ENCODE data around the gene ZDHHC5. TPM values are rescaled to one million over a fixed set of nuclear protein-coding genes. Genes with fewer than 3 reads are reported as not detected.
A peak's percentile ranks its signal among the peaks of the same experiment; 100 is the strongest.
"Not testable (repeated sequence)": the region's sequence is repeated elsewhere in the genome, so short reads cannot be mapped to it uniquely, and the experiment has no call there.

ZDHHC5 gene
- total RNA-seq, 1 donor from 2014 or later: 56.7 TPM

DNA sequence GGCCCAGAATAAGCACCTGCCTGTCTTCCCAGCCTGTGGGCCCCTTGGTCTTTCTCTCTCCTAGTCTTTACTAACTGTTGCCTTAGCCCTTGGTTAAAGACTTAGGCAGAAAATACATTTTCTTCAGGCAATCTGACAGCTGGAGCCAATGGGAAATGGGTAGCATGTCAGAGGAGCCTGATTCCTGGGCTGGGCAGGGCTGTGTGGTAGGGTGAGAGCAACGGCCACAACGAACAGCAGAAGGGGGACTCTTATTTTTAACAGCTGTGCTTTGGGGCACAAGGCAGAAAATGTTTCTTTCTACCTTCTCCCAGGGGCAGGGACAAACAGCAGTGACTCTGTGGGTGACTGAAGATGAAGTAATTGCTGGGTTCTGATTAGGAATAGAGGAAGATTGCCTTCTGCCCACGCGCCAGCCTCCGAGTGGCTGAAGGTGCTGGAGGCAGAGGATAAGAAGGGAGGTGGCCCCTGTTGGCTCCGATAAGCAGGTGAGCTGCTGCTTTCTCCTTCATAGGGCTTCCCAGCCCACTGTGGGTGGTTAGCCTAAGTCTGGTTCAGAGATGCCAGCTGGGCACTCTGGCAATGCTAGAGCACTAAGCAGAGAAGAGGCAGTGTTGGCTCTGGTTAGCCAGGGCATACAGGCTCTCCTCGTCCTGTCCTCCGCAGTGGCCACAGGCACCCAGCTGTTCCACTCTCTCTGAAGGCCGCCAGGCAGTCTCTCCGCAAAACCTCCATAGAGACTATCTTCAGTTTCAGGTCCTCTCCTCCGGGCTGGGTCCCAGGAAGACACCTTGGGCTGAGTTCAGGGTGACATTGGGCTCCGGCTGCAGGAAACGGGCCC lies 19.7 kb upstream of the ZDHHC5 start:
- Mint-ChIP-seq H3K27me3 (peaks cover 61% of the 10 kb centered on the region), H3K4me3 (peak overlapping the region; percentile 85), H3K4me1 (ENCODE audit: unreplicated experiment) (peaks cover 66% of the 10 kb centered on the region), H3K36me3 (peaks cover 8% of the 10 kb centered on the region), H3K27ac (peak overlapping the region; percentile 85), H3K9me3 (no peaks in the 10 kb centered on the region)
- TF ChIP-seq, protein P1, sequence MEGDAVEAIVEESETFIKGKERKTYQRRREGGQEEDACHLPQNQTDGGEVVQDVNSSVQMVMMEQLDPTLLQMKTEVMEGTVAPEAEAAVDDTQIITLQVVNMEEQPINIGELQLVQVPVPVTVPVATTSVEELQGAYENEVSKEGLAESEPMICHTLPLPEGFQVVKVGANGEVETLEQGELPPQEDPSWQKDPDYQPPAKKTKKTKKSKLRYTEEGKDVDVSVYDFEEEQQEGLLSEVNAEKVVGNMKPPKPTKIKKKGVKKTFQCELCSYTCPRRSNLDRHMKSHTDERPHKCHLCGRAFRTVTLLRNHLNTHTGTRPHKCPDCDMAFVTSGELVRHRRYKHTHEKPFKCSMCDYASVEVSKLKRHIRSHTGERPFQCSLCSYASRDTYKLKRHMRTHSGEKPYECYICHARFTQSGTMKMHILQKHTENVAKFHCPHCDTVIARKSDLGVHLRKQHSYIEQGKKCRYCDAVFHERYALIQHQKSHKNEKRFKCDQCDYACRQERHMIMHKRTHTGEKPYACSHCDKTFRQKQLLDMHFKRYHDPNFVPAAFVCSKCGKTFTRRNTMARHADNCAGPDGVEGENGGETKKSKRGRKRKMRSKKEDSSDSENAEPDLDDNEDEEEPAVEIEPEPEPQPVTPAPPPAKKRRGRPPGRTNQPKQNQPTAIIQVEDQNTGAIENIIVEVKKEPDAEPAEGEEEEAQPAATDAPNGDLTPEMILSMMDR (conservative IDR thresholded peaks at IDR 0.05): no peak
- no peak for DNase-seq (ENCODE audit: extremely low spot score, unreplicated experiment)

DNA sequence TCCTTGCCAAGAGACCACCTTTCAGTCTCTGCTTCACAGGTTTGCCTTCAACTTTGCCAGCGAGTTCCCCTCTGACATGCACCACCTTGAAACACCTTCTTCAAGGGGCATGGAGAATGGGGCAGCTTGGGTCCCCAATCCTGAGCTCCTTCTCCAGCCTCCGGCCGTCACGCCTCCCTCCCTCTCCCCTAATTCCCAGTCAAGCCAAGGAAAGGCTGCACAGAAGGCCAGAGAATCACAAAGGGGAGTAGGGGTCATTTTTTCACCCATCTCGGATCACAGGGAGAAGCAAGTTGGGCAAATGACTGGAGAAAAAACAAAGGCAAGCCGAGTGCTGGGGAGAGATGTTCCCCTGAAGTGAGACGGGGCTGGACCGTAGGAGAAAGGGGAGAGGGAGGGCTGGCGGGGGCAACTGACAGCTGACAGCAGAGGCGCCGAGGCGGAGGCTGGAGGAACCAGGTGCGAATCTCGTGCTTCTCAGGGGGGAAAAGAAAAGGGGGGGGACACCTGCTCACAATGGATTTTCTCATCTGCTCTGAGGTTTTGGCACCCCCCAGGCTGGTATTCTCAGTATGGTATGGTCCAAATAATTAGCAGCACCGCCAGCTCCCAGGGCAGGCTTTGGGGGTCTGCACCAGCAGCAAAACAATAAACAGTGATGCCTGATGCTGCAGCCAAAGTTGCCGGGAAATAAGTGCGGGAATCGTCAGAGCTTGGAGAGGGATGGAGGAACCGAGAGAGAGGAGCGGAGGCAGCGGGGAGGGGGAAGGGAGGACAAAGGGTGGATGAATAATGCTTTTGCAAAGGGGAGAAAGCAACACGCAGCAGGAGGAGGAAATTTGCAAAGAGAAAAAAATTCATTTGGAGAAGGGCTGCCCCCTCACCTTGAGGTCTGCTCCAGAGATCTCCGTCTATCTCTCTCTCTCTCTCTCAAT lies 18.8 kb upstream of the ZDHHC5 start:
- peak overlapping the region; percentile 85 for H3K27ac Mint-ChIP-seq
- peaks cover 60% of the 10 kb centered on the region for H3K4me1 Mint-ChIP-seq (ENCODE audit: unreplicated experiment)
- no peaks in the 10 kb centered on the region for H3K9me3 Mint-ChIP-seq
- no peaks in the 10 kb centered on the region for H3K36me3 Mint-ChIP-seq
- TF ChIP-seq, protein P1 (conservative IDR thresholded peaks at IDR 0.05): no peak
- H3K27me3 Mint-ChIP-seq: peaks cover 63% of the 10 kb centered on the region
- H3K4me3 Mint-ChIP-seq: peak overlapping the region; percentile 85
- DNase-seq (ENCODE audit: extremely low spot score, unreplicated experiment): no peak

DNA sequence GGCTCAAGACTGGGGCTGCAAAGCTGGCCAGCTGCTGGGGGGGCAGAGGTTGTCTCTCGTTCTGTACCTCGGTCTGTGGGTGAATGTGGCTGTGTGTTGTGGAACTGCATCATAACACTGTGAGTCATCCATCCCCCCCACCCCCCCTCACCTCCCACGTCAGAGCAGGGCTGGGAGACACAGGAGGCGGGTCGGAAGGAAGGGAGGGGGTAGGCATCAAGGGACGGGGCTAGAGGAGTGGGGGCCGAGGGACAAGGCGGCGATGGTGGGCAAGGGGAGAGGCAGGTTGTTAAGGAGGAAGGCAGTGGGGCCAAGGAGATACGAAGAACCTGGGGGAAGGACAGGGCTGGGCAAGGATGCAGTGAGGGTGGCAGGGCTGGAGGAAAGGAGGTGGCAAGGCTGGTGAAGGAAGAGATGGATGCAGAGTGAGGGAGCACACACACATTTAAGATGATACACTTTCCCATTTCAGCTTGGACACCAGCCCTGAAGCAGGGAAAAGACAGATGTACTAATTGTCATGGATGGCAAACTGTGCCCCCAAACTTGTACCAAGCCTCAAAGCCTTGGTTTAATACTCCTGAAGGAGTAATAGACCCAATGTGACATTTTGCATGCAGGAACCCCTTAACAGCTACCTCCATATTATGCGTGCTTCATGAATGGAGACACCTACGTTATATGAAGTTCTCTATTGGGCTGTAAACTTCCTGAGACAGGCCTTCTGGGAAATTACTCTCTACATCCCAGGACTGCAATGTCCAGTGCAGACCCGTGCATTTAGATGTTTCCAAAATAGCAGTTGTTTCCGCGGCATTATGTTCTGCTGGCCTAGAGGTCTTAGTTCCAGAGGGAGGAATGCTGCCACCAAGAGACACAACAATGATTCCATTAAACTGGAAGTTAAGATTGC lies 17.8 kb upstream of the ZDHHC5 start, which contains the start of gene YPEL4:
YPEL4 (minus strand) TSS at position 87 of the 913 bp plus-strand sequence. CDS start 2,805 bp downstream, outside the sequence.
- H3K27me3 Mint-ChIP-seq: peaks cover 63% of the 10 kb centered on the region
- peaks cover 55% of the 10 kb centered on the region for H3K4me1 Mint-ChIP-seq (ENCODE audit: unreplicated experiment)
- DNase-seq (ENCODE audit: extremely low spot score, unreplicated experiment): no peak
- TF ChIP-seq, protein P1 (conservative IDR thresholded peaks at IDR 0.05): no peak
- no peaks in the 10 kb centered on the region for H3K9me3 Mint-ChIP-seq
- H3K4me3 Mint-ChIP-seq: peak within 1 kb of the TSS; percentile 85
- H3K36me3 Mint-ChIP-seq: no peaks in the 10 kb centered on the region
- H3K27ac Mint-ChIP-seq: peak within 1 kb of the TSS; percentile 85

DNA sequence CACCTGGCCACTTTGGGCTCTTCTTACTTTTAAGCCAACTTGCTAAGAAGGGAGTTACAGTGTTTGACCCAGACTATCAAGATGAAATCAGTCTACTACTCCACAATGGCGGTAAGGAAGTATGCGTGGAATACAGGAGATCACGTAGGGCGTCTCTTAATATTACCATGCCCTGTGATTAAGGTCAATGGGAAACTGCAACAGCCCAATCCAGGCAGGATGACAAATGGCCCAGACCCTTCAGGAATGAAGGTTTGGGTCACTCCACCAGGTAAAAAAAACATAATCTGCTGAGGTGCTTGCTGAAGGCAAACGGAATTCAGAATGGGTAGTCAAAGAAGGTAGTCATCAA lies 17.2 kb upstream of the ZDHHC5 start:
- TF ChIP-seq, protein P1 (conservative IDR thresholded peaks at IDR 0.05): no peak
- peak overlapping the region; percentile 5 for H3K27ac Mint-ChIP-seq
- peaks cover 49% of the 10 kb centered on the region for H3K4me1 Mint-ChIP-seq (ENCODE audit: unreplicated experiment)
- DNase-seq (ENCODE audit: extremely low spot score, unreplicated experiment): no peak
- H3K36me3 Mint-ChIP-seq: no peaks in the 10 kb centered on the region
- H3K4me3 Mint-ChIP-seq: peak overlapping the region; percentile 82
- no peaks in the 10 kb centered on the region for H3K9me3 Mint-ChIP-seq
- H3K27me3 Mint-ChIP-seq: peaks cover 63% of the 10 kb centered on the region

DNA sequence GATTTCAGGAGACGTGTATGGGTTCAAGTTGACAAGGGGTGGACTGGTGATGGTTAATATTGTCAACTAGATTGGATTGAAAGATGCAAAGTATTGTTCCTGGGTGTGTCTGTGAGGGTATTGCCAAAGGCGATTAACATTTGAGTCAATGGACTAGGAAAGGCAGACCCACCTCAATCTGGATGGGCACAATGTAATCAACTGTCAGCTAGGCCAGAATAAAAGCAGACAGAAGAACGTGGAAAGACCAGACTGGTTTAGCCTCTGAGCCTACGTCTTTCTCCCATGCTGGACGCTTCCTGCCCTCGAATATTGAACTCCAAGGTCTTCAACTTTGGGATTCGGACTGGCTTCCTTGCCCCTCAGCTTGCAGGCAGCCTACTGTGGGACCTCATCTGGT lies 16.5 kb upstream of the ZDHHC5 start:
- peaks cover 57% of the 10 kb centered on the region for H3K27me3 Mint-ChIP-seq

DNA sequence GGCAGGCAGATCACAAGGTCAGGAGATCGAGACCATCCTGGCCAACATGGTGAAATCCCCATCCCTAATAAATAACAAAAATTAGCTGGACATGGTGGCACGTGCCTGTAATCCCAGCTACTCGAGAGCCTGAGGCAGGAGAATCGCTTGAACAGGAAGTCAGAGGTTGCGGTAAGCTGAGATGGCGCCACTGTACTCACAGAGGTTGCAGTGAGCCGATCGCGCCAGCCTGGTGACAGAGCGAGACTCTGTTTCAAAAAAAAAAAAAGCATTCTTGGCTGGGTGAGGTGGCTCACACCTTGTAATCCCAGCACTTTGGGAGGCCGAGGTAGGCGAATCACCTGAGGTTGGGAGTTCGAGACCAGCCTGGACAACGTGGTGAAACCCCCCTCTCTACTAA lies 15.7 kb upstream of the ZDHHC5 start:
- not testable (repeated sequence) for H3K9me3 Mint-ChIP-seq

More for the DNA sequence above, 16.5 kb upstream of the ZDHHC5 start:
- H3K36me3 Mint-ChIP-seq: no peaks in the 10 kb centered on the region
- H3K27ac Mint-ChIP-seq: no peak overlapping the region
- peaks cover 44% of the 10 kb centered on the region for H3K4me1 Mint-ChIP-seq (ENCODE audit: unreplicated experiment)
- no peaks in the 10 kb centered on the region for H3K9me3 Mint-ChIP-seq
- DNase-seq (ENCODE audit: extremely low spot score, unreplicated experiment): no peak
- H3K4me3 Mint-ChIP-seq: no peak overlapping the region
- TF ChIP-seq, protein P1 (conservative IDR thresholded peaks at IDR 0.05): no peak

More for the DNA sequence above, 15.7 kb upstream of the ZDHHC5 start:
- H3K27ac Mint-ChIP-seq; H3K36me3 Mint-ChIP-seq; DNase-seq (ENCODE audit: extremely low spot score, unreplicated experiment); H3K4me3 Mint-ChIP-seq: not testable (repeated sequence)
- Mint-ChIP-seq H3K4me1 (ENCODE audit: unreplicated experiment) (peaks cover 44% of the 10 kb centered on the region), H3K27me3 (peaks cover 49% of the 10 kb centered on the region)
